Ramos (cell line): ENCODE data around the gene GABARAPL2.
"Not testable (repeated sequence)": the region's sequence is repeated elsewhere in the genome, so short reads cannot be mapped to it uniquely, and the experiment has no call there.

Experiments used
- in situ Hi-C: fragments of 300-500 bp; cut with MboI; formaldehyde crosslinking; loops from one replicate; pipeline ENCODE4 v1.14.3; 2022; ENCODE audit warnings: low sequenced_read_pairs; ENCODE audit not compliant: unreplicated experiment

The GABARAPL2 gene

GRCh38 chr16:75566040-75566757, at the start of gene GABARAPL2:
TSS of gene GABARAPL2 (plus strand) at chr16:75566379. CDS start at chr16:75566487, 108 bp downstream.
- in situ Hi-C loops = no loop called here

GRCh38 chr16:75519175-75519574, 47.0 kb upstream of the GABARAPL2 start:
- in situ Hi-C loops = loop anchor here (5.0 kb wide), 1 partner anchor 42 kb away; no protein-coding TSS in a partner anchor

DNA sequence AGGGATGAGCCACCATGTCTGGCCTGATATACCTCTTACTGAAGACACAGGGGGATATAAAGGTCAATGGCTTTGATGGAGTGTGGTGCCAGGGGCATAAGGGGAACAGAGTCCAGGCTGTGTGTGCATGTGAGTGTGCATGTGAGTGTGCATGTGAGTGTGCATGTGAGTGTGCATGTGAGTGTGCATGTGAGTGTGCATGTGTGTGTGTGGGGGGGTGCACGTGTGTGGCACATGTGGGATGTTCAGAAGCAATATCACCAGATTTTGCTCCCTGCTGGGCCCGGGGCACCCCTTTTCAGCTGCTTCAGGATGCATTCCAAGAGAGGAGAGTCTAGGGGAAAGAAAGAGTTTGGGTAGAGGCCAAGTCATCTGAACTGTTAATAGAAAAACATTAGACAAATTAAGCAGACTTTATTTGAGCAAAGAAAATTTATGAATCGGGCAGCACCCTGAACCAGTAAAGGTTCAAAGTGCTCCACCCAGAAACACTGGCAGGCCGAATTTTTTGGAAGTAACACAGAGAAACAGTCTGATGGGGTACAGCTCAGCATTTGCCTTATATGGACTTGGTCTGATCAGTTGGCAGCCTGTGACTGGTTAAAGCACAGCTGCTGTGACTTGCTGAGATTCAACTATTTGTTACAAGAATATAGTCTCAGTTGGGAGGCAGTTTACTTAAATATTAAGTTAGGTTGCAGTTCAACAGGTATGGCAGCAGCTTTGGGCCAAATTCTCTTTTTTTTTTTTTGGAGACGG, 40.0 kb upstream of the GABARAPL2 start:
- in situ Hi-C loops = no loop called here

- in situ Hi-C loops = no loop called here
Measured at GRCh38 chr16:75527825-75528299, 38.3 kb upstream of the GABARAPL2 start.

DNA sequence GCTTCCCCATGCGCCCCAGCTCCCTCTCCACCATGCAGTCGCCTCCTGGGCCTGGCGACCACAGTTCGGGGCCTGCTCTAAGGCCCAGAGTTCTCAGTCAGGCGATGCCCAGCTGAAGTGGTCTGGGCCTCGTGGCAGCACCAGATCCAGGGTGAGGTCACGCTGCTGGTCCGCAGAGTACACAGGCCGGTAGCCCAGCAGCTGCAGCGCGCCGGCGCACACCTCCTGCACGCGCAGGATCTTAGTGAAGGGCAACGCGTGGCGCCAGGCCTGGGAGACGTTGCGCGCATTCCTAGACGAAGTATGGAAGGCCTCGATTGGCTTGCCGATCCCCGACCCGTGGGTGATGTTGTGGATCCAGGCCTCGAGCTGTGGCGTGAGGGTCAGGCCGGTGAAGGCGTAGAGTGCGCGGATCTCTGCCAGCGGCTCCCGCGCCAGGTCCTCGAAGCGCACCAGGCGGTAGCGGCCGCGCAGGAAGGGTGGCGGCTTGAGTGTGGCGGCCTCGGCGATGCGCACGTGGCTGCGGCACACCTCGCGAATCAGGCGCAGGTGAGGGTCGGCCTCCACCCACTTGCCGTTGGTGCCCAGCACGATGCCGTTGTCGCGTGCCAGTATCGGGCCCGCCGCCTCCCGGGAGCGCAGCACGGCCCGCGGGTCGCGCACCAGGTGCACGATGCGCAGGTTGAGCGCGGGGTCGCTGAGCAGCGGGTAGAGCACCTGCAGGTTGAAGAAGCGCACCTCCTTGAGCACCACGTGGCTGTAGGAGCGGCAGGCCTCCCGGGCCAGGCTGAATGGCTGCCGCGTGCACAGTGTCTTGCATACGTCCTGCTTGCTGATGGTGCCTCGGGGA, 36.9 kb upstream of the GABARAPL2 start:
- in situ Hi-C loops = no loop called here

DNA sequence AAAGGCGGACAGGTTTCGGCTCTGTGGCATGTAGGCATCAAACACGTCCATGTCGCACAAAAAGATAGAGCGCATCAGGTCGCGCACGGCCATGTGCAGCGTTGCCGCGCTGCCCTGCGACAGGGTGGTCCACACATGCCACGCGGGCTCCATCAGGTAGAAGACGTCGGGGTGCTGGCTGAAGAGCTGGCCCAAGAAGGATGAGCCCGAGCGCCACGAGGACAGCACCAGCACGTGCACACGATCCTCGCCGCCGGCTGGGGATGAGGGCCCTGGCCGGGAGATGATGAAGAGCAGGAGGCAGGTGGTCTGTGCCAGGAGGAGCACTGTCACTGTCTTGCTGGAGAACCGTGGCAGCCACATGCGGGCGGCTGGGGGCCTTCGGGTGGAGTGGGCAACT, 36.2 kb upstream of the GABARAPL2 start:
- in situ Hi-C loops = no loop called here

DNA sequence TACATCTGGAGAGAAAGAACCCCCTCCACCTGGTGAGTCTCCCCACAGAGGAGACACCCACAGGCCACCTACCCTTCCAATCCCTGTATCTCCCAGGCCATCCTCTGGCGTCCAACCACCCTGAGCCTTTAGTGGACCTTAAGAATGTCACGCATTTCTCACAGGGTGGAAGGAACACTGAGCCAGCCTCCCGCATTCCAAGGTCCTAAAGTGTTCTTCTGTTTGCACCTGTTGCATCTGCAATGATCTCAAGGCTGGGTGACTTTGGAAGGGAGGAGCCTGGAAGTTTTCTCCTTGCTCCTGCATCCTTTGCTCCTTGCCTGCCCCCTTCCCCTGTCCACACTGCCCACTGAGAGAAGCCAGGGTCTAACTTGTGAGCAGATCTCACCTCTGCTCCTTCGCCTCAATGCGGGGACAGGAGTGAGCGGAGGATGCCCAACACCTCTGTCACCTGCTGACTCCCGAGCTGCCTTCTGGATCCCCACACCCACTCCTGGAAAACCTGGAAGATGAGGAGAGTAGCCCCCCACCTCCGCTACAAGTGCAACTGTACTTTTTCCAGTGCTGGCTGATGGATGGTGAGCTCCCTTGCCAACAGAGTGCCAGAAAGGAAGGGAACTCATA, 33.9 kb upstream of the GABARAPL2 start:
- in situ Hi-C loops = no loop called here

DNA sequence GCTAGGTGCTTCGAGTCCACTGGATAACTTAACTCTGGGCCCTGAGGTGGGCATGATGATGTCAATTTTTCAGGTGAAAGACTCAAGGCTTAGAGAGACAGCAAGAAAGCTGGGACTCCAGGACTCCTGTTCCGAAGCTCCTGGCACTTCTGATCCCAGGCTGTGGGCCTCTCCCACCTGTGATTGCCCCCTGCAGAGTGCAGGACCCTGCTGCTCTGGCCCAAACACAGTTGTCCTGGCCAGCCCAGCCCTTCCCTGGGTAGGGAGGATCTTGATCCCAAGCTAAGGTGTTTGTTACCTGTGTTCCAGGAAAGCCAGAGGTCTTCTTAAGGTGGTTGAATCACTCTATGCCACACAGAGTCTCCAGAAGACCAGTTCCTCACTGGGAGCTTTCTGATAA, 33.4 kb upstream of the GABARAPL2 start:
- in situ Hi-C loops = no loop called here

DNA sequence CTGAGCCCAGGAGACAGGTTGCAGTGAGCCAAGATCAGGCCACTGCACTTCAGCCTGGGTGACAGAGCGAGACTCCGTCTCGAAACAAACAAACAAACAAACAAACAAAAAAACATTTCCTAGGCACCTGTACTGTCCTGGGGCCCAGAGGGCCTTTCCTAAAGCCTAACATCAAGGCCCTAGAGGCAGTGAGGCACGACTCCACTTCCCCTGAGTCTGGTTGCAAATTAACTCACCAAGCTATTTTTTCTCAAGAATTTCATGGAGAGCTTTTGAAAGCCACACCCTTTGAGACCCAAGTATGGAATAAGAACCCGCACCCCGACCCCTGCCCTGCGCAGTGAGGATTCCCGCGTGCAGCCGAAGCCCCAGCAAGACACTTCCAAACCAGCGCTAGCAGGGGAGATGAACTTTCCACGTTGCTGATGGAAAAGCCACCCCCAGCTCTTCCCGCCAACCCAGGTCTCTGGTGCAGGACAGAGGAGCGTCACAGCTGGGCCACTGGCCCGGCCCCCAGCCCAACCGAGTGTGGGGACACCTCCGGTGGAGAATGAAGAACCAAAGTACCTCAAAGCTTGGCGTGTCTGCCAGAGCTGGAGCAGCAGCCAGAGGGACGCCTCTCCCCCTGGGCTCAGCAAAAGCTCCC, 31.5 kb upstream of the GABARAPL2 start:
- in situ Hi-C loops = no loop called here

DNA sequence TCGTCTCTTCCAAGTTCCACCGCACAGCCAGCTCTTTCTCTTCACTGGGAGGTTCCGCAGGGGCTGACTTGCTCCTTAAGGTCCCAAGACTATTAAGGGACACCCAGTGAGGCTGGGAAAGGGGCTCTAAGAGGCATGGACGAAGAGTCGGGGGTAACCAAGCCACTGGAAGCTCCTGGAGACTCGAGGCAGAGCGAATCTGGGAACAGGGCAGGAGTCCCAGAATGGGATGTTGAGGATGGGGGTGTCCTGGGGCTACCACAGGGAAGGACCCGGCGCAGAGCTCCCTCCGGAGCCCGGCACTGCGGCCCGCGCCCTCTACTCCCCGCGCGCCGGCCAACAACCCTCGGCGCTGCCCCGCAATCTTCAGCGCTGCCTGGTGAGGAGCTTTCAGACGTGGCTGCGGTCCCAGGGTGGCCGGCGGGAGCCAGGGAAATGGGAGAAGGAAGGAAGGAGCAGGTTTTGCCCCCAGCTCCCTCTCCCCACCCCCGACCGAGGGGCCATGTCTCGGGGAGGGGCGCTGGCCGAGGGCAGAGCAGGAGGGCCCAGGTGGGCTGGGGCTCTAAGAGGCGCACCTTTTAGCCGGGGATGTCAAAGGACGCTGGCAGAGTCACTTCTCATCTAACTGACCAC, 30.9 kb upstream of the GABARAPL2 start:
- in situ Hi-C loops = no loop called here

DNA sequence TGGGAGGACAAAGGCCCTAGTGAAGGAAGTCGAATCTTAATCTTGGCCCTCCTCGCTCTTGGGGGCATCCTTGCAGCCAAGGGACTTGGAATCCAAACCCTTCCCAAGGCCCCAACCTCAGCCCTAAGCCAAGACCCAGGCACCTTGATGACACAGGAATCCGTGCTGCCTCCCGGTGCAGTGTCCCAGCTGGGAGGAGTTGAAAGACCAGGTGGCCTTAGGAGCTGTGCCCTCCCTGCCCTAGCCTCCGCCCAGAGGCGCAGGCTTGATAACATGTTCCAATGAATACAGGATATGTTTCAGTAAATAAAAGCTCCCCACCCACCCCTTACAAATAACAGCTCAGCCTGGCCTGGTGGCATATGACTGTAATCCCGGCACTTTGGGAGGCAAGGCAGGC, 30.3 kb upstream of the GABARAPL2 start, which contains the start of gene CHST5:
CHST5 (minus strand) TSS at position 208 of the 400 bp plus-strand sequence. CDS start 5,724 bp downstream, outside the sequence.
- in situ Hi-C loops = no loop called here

DNA sequence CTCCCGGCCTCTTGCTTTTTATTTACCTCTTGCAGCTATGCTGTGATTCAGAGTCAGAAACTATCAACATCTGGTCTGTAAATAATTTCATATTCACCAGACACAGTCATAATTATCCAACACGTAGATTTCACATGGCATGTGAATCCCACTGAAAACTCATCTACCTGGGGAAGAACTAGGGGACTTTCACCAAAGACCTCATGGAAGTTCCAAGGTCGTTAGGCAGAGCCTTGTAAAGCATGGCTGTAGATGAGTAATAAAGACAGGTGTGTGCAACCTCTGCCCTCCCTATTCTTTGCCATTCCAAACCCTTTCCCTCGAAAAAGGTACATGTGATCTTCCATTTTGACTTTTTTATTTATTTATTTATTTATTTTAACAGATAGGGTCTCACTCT, 28.4 kb upstream of the GABARAPL2 start:
- in situ Hi-C loops = no loop called here

GRCh38 chr16:75538882-75539565, 27.2 kb upstream of the GABARAPL2 start:
- in situ Hi-C loops = not testable (repeated sequence)

GRCh38 chr16:75541236-75541635, 24.9 kb upstream of the GABARAPL2 start:
- in situ Hi-C loops = no loop called here

DNA sequence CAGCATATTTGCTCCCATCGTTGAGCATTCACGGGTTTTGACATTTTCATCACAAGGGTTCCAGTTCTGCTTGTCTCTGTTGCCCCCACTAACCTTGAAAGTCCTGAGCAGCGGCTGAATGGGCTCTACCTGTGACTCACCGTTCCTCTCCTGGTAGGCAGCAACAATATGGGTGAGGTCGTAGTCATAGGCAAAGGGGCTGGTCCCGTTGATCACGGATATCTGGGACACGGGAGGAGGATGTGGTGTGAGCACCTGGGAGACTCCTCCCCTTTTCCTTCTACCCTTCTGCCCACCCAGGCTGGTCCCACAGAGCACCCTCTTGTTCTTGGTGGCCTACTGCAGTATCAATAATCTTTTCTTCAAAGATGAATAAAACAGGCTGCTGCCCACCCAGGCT, 23.7 kb upstream of the GABARAPL2 start:
- in situ Hi-C loops = not testable (repeated sequence)

GRCh38 chr16:75545879-75546278, 20.3 kb upstream of the GABARAPL2 start:
- in situ Hi-C loops = not testable (repeated sequence)

DNA sequence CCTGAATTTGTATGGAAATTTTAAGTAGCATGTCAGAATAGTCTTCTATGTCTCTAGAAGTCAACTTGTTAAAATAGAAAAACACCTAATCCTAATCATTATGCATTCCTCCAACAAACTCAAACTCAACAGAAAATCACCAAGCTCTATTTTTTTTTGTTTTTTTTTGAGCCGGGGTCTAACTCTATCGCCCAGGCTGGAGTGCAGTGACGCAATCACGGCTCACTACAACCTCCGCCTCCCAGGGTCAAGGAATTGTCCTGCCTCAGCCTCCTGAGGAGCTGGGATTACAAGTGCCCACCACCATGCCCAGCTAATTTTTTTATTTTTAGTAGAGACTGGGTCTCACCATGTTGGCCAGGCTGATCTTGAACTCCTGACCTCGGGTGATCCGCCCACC, 19.9 kb upstream of the GABARAPL2 start:
- in situ Hi-C loops = no loop called here

DNA sequence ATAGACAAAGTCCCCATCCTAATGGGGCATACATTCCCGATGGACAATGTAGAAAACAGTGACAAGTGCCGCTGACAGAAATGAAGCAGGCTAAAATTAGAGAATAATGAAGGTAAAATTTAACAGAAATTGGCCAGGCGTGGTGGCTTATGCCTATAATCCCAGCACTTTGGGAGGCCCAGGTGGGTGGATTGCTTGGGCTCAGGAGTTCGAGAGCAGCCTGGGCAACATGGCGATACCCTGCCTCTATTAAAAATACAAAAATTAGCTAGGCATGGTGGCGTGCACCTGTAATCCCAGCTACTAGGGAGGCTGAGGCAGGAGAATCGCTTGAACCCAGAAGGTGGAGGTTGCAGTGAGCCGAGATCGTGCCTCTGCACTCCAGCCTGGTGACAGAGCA, 17.7 kb upstream of the GABARAPL2 start:
- in situ Hi-C loops = not testable (repeated sequence)
